ENCODE results near the gene KIAA0930. TPM values are rescaled to one million over a fixed set of nuclear protein-coding genes. Genes with fewer than 3 reads are reported as not detected.

KIAA0930 gene
- total RNA-seq, 2 donors from 2014 or later: 13.0 to 20.4 TPM

- Histone ChIP-seq H3K4me3 (no peak overlapping the region), H3K27me3 (no peaks in the 10 kb centered on the region), H3K9me3 (no peaks in the 10 kb centered on the region), H3K36me3 (no peaks in the 10 kb centered on the region), H3K4me1 (peaks cover 0 to 19% of the 10 kb centered on the region in 2 donors), H3K27ac (no peak overlapping the region)
- DNase-seq (ENCODE audit: low spot score): no peak
- TF ChIP-seq, protein P1, sequence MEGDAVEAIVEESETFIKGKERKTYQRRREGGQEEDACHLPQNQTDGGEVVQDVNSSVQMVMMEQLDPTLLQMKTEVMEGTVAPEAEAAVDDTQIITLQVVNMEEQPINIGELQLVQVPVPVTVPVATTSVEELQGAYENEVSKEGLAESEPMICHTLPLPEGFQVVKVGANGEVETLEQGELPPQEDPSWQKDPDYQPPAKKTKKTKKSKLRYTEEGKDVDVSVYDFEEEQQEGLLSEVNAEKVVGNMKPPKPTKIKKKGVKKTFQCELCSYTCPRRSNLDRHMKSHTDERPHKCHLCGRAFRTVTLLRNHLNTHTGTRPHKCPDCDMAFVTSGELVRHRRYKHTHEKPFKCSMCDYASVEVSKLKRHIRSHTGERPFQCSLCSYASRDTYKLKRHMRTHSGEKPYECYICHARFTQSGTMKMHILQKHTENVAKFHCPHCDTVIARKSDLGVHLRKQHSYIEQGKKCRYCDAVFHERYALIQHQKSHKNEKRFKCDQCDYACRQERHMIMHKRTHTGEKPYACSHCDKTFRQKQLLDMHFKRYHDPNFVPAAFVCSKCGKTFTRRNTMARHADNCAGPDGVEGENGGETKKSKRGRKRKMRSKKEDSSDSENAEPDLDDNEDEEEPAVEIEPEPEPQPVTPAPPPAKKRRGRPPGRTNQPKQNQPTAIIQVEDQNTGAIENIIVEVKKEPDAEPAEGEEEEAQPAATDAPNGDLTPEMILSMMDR (IDR thresholded peaks at IDR 0.05): no peak
Observed at GRCh38 chr22:45224988-45225731, 15.5 kb downstream of the KIAA0930 start.

GRCh38 chr22:45224331-45224730 lies 16.4 kb downstream of the KIAA0930 start:
- no peak for DNase-seq (ENCODE audit: low spot score)
- Histone ChIP-seq H3K4me1 (peaks cover 0 to 19% of the 10 kb centered on the region in 2 donors), H3K4me3 (no peak overlapping the region), H3K36me3 (no peaks in the 10 kb centered on the region), H3K27me3 (no peaks in the 10 kb centered on the region), H3K27ac (no peak overlapping the region), H3K9me3 (no peaks in the 10 kb centered on the region)
- TF ChIP-seq, protein P1 (IDR thresholded peaks at IDR 0.05): no peak

DNA sequence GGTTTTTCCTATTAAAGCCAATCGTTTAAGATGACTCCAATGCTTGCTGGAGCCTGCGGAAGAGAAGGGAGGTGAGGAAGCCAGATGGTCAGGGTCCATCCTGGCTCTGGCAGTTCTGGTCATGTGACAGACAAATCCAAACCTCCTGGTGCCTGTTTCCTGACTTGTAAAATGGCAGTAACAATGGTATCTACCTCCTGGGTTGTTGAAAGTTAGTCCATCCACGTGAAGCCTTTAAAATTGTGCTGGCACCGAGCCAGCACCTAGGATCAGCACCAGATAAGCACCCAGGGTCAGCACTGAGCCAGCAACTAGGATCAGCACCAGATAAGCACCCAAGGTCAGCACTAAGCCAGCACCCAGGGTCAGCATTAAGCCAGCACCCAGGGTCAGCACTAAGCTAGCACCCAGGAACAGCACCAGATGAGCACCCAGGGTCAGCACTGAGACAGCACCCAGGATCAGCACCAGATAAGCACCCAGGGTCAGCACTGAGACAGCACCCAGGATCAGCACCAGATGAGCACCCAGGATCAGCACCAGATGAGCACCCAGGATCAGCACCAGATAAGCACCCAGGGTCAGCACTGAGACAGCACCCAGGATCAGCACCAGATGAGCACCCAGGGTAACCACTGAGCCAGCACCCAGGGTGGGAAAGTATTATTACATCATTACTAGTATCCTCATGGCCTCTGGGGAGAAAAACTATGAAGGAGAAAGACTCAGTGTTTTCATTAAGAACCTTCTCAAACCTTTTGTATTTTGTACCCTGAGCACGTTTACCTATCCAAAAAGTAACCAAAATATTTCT lies 17.2 kb downstream of the KIAA0930 start:
- Histone ChIP-seq H3K27ac (no peak overlapping the region), H3K27me3 (no peaks in the 10 kb centered on the region), H3K4me3 (no peak overlapping the region), H3K4me1 (peaks cover 0 to 19% of the 10 kb centered on the region in 2 donors), H3K9me3 (no peaks in the 10 kb centered on the region), H3K36me3 (no peaks in the 10 kb centered on the region)
- no peak for DNase-seq (ENCODE audit: low spot score)
- TF ChIP-seq, protein P1 (IDR thresholded peaks at IDR 0.05): no peak

GRCh38 chr22:45221201-45221600 lies 19.5 kb downstream of the KIAA0930 start:
- Histone ChIP-seq H3K27ac (no peak overlapping the region), H3K4me1 (peaks cover 0 to 3% of the 10 kb centered on the region in 2 donors), H3K9me3 (no peaks in the 10 kb centered on the region), H3K36me3 (no peaks in the 10 kb centered on the region), H3K4me3 (no peak overlapping the region), H3K27me3 (no peaks in the 10 kb centered on the region)
- no peak for DNase-seq (ENCODE audit: low spot score)
- TF ChIP-seq, protein P1 (IDR thresholded peaks at IDR 0.05): no peak

DNA sequence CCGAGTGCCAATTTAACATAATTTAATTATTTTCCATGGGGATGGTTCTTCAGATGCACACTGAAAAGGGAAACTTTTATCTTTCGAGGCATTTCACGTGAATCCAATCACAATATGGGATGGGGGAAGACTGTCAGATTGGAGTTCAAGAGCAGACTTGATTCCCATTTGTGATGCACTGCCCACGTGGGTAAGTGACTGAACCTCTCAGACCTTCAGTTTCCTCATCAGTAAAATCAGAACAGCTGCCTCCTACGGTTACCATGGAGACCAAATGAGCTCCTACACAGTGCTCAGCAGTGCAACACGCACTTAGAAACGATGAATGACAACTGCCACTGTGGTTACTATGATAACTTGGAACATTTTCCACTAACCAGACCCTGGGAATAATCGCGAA lies 21.7 kb downstream of the KIAA0930 start:
- H3K27me3 ChIP-seq: no peaks in the 10 kb centered on the region
- H3K27ac ChIP-seq: no peak overlapping the region
- no peaks in the 10 kb centered on the region for H3K4me1 ChIP-seq
- no peak for DNase-seq (ENCODE audit: low spot score)
- no peaks in the 10 kb centered on the region for H3K36me3 ChIP-seq
- H3K9me3 ChIP-seq: no peaks in the 10 kb centered on the region
- TF ChIP-seq, protein P1 (IDR thresholded peaks at IDR 0.05): no peak
- no peak overlapping the region for H3K4me3 ChIP-seq

Data from right atrium auricular region (tissue), 2 donors.